22Rv1 (cell line): Measurements from ENCODE around the gene FOXP3.

Experiments used
- CTCF ChIP-seq: fragments of 450-650 bp; IDR thresholded peaks from 2 replicates; pipeline ENCODE4 v1.5.1; 2017; ENCODE audit warnings: mild to moderate bottlenecking
- ZFX ChIP-seq: fragments of 450-650 bp; IDR thresholded peaks from 2 replicates; pipeline ENCODE4 v1.6.1; 2017; ENCODE audit warnings: antibody characterized with exemption, borderline replicate concordance

GRCh38 chrX:49286581-49286980 lies 22.1 kb upstream of the FOXP3 start:
- TF ChIP-seq CTCF = no peak
- no peak for TF ChIP-seq ZFX
